Measurements from ENCODE around the gene ENPP6. TPM values are rescaled to one million over a fixed set of nuclear protein-coding genes. Genes with fewer than 3 reads are reported as not detected.

ENPP6 gene
- total and polyA plus RNA-seq, 4 donors, result 0.02 to 0.37 (median 0.10) TPM

- no peak for ATAC-seq (ENCODE audit: insufficient read depth, low FRiP score)
- WGBS, 2 donors, result 78 to 82% methylated on average over 5 of the region's 5 CpGs
These were observed 19.5 kb downstream of the ENPP6 start for GRCh38 chr4:184198190-184198589.

GRCh38 chr4:184197536-184198082 lies 20.1 kb downstream of the ENPP6 start:
- ATAC-seq (ENCODE audit: insufficient read depth, low FRiP score) (no peak), DNase-seq (no peak)
- 95 to 96% methylated on average over 3 of the region's 3 CpGs for WGBS, 2 donors
- no peak for TF ChIP-seq CTCF (IDR thresholded peaks at IDR 0.05; ENCODE audit: control extremely low read depth, extremely low read depth)
- no peaks in the 10 kb centered on the region for H3K9me3 ChIP-seq (ENCODE audit: control insufficient read depth in 4 of 4, insufficient read depth in 3 of 4, low read length in 3 of 4)
- H3K36me3 ChIP-seq (ENCODE audit: control insufficient read depth in 4 of 4, insufficient read depth in 4 of 4, low read length in 4 of 4), result no peaks in the 10 kb centered on the region
- no peak overlapping the region for H3K27ac ChIP-seq (ENCODE audit: low read depth in 1 of 2, low read length in 1 of 2)
- peaks cover 0 to 8% (median 0%) of the 10 kb centered on the region in 5 donors for H3K4me1 ChIP-seq (ENCODE audit: control insufficient read depth in 5 of 5, insufficient read depth in 5 of 5, low read length in 5 of 5)
- no peaks in the 10 kb centered on the region for H3K27me3 ChIP-seq (ENCODE audit: control insufficient read depth in 3 of 3, insufficient read depth in 3 of 3, low read length in 2 of 3)
- no peak overlapping the region for H3K9ac ChIP-seq (ENCODE audit: insufficient read depth in 1 of 2, low read length in 2 of 2)
- H3K4me3 ChIP-seq, result no peak overlapping the region

More at GRCh38 chr4:184198190-184198589, 19.5 kb downstream of the ENPP6 start:
- H3K27me3 ChIP-seq (ENCODE audit: control insufficient read depth in 3 of 3, insufficient read depth in 3 of 3, low read length in 2 of 3), result no peaks in the 10 kb centered on the region
- no peaks in the 10 kb centered on the region for H3K36me3 ChIP-seq (ENCODE audit: control insufficient read depth in 4 of 4, insufficient read depth in 4 of 4, low read length in 4 of 4)
- no peak for DNase-seq
- no peak for TF ChIP-seq CTCF (IDR thresholded peaks at IDR 0.05; ENCODE audit: control extremely low read depth, extremely low read depth)
- H3K9ac ChIP-seq (ENCODE audit: insufficient read depth in 1 of 2, low read length in 2 of 2), result no peak overlapping the region
- no peaks in the 10 kb centered on the region for H3K9me3 ChIP-seq (ENCODE audit: control insufficient read depth in 4 of 4, insufficient read depth in 3 of 4, low read length in 3 of 4)
- H3K4me3 ChIP-seq, result no peak overlapping the region
- no peak overlapping the region for H3K27ac ChIP-seq (ENCODE audit: low read depth in 1 of 2, low read length in 1 of 2)
- peaks cover 0 to 8% (median 0%) of the 10 kb centered on the region in 5 donors for H3K4me1 ChIP-seq (ENCODE audit: control insufficient read depth in 5 of 5, insufficient read depth in 5 of 5, low read length in 5 of 5)

- Histone ChIP-seq H3K27me3 (ENCODE audit: control insufficient read depth in 3 of 3, insufficient read depth in 3 of 3, low read length in 2 of 3) (no peaks in the 10 kb centered on the region), H3K4me1 (ENCODE audit: control insufficient read depth in 5 of 5, insufficient read depth in 5 of 5, low read length in 5 of 5) (peaks cover 0 to 8% (median 0%) of the 10 kb centered on the region in 5 donors), H3K9ac (ENCODE audit: insufficient read depth in 1 of 2, low read length in 2 of 2) (no peak overlapping the region), H3K9me3 (ENCODE audit: control insufficient read depth in 4 of 4, insufficient read depth in 3 of 4, low read length in 3 of 4) (no peaks in the 10 kb centered on the region), H3K27ac (ENCODE audit: low read depth in 1 of 2, low read length in 1 of 2) (no peak overlapping the region), H3K36me3 (ENCODE audit: control insufficient read depth in 4 of 4, insufficient read depth in 4 of 4, low read length in 4 of 4) (no peaks in the 10 kb centered on the region), H3K4me3 (no peak overlapping the region)
- ATAC-seq (ENCODE audit: insufficient read depth, low FRiP score), result no peak
- TF ChIP-seq CTCF (IDR thresholded peaks at IDR 0.05; ENCODE audit: control extremely low read depth, extremely low read depth), result no peak
- peak in 1 of 3 donors; percentile 16 for DNase-seq
- WGBS, 2 donors, result 54 to 79% methylated on average over 5 of the region's 5 CpGs
These were observed 20.8 kb downstream of the ENPP6 start for GRCh38 chr4:184196730-184197385.
